ENCODE data around the gene C1orf232. TPM values are rescaled to one million over a fixed set of nuclear protein-coding genes. Genes with fewer than 3 reads are reported as not detected.

Gene C1orf232
- total and polyA plus RNA-seq, 2 of the 13 experiments (the other 11 are each of a cell fraction or from before 2014, with no cell fraction given): not detected

DNA sequence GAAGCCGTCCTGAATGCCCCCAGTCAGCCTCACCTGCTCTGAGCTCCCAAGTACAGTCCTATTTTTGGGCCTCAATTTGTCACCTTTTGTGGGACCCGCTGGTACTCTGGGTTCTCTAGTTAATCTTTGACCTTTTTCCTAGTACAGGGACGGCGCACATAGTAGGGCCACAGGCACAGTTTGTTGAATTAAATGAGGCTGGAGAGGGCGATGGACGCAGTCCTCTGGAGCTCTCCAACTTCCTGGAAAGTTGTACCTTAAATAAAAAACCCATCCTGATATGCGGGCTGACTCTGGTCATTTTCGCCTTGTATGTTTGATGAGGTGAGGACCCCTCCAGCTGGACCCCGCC is 5.1 kb downstream of the C1orf232 start:
- Histone ChIP-seq H3K36me3 (replicated peaks in 1 of 2; ENCODE audit: control insufficient read depth in 1 of 2, insufficient read depth in 2 of 2, low read length in 2 of 2) (no peaks in the 10 kb centered on the region), H3K27ac (ENCODE audit: extremely low read length, insufficient read depth, low read length) (no peak overlapping the region), H3K79me2 (ENCODE audit: insufficient read depth, low read length) (no peaks in the 10 kb centered on the region), H2AFZ (ENCODE audit: low read length) (no peak overlapping the region), H4K20me1 (ENCODE audit: insufficient read depth, low read length) (no peaks in the 10 kb centered on the region), H3K4me3 (replicated peaks in 1 of 3; ENCODE audit: insufficient read depth in 1 of 3, low read depth in 2 of 3, low read length in 3 of 3) (peak overlapping the region; percentile 50 to 76 (median 64); a peak in 5 of 6 replicates), H3K9ac (ENCODE audit: insufficient read depth, low read depth, low read length) (no peak overlapping the region), H3K4me2 (ENCODE audit: low read depth, low read length) (peak overlapping the region; percentile 89), H3K27me3 (ENCODE audit: control insufficient read depth in 1 of 2, insufficient read depth in 2 of 2, low read length in 2 of 2) (peaks cover 10 to 55% of the 10 kb centered on the region in 2 experiments; a peak in 4 of 5 replicates), H3K9me3 (ENCODE audit: low read length) (no peaks in the 10 kb centered on the region), H3K4me1 (ENCODE audit: insufficient read depth, low read length) (peaks cover 33% of the 10 kb centered on the region)
- CTCF ChIA-PET (ENCODE audit: low intra/inter-chr PET ratio, low total read pairs): interaction anchor here (1.7 to 2.0 kb wide), 2 partner anchors 58 to 70 kb away, joined by 6 to 11 read pairs; partner anchors contain the start of gene CEP85
- in situ Hi-C loops (cut with HindIII; ENCODE audit: extremely low pct_ligation_motif_present, low pct_unique_long_range_greater_than_20kb) (loop anchor here (10.0 kb wide), 1 partner anchor 269 kb away; no protein-coding TSS in a partner anchor), intact Hi-C loops (cut with micrococcal nuclease; ENCODE audit: unreplicated experiment) (loop anchor here (5.0 kb wide), 2 partner anchors 51 to 126 kb away; partner anchors contain the start of gene PDIK1L)
- whole genome bisulfite sequencing (ENCODE audit: low lambda C conversion rate): 71% methylated on average over 6 of the region's 9 CpGs
- no peak for FAIRE-seq
- no TSS peak for BruUV-seq (replicated peaks)
- no peak for DNase-seq (ENCODE audit: low spot score)
- POLR2A ChIA-PET: interaction anchor here (0.6 kb wide), 1 partner anchor 148 kb away, joined by 3 read pairs; no protein-coding TSS in a partner anchor
- ATAC-seq: no peak
- TF ChIP-seq ZKSCAN1 (IDR thresholded peaks at IDR 0.05; ENCODE audit: low read length): peak; percentile 94
- TF ChIP-seq ZNF260 (CRISPR knock-in tag; IDR thresholded peaks at IDR 0.05; ENCODE audit: borderline replicate concordance, low read depth): no peak

DNA sequence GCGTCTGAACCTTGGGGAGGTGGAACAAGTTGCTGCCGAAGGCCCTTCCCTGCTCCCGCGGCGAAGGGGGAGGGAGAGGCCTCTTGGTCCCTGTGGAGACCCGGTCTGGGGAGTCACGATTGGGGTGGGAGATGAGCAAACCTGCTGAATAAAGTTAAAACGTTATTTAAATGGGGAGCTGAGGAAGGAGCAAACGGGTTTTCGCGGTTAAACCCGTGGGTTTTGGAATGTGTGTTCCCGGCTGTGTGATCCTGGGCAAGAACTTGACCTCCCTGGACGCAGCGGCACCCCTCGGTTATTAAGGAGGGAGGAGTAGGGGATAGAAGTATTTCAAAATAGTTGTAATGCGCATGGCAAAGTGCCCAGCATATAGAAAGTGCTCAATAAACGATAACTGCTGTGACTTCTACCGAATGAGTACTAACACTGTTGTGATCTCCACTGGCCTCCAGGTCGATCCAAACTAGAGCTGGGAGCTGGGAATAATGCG is 6.5 kb downstream of the C1orf232 start:
- ChIA-PET POLR2A (no interaction called here), CTCF (ENCODE audit: low intra/inter-chr PET ratio, low total read pairs) (no interaction called here)
- ATAC-seq: no peak
- intact Hi-C loops (cut with micrococcal nuclease; ENCODE audit: unreplicated experiment): loop anchor here (5.0 kb wide), 2 partner anchors 50 to 125 kb away; partner anchors contain the start of gene PDIK1L
- Histone ChIP-seq H3K4me1 (ENCODE audit: insufficient read depth, low read length) (peaks cover 43% of the 10 kb centered on the region), H3K27me3 (ENCODE audit: control insufficient read depth in 1 of 2, insufficient read depth in 2 of 2, low read length in 2 of 2) (peaks cover 10 to 65% of the 10 kb centered on the region in 2 experiments; a peak in 4 of 5 replicates), H4K20me1 (ENCODE audit: insufficient read depth, low read length) (no peaks in the 10 kb centered on the region), H3K4me2 (ENCODE audit: low read depth, low read length) (peak overlapping the region; percentile 78), H3K27ac (ENCODE audit: extremely low read length, insufficient read depth, low read length) (no peak overlapping the region), H3K9me3 (ENCODE audit: low read length) (no peaks in the 10 kb centered on the region), H3K9ac (ENCODE audit: insufficient read depth, low read depth, low read length) (no peak overlapping the region), H3K79me2 (ENCODE audit: insufficient read depth, low read length) (no peaks in the 10 kb centered on the region), H2AFZ (ENCODE audit: low read length) (no peak overlapping the region), H3K36me3 (replicated peaks in 1 of 2; ENCODE audit: control insufficient read depth in 1 of 2, insufficient read depth in 2 of 2, low read length in 2 of 2) (no peaks in the 10 kb centered on the region), H3K4me3 (replicated peaks in 1 of 3; ENCODE audit: insufficient read depth in 1 of 3, low read depth in 2 of 3, low read length in 3 of 3) (peak overlapping the region; percentile 42 to 76 (median 47); a peak in 5 of 6 replicates)
- in situ Hi-C loops (cut with HindIII; ENCODE audit: extremely low pct_ligation_motif_present, low pct_unique_long_range_greater_than_20kb): loop anchor here (10.0 kb wide), 1 partner anchor 267 kb away; no protein-coding TSS in a partner anchor
- no peak for DNase-seq (ENCODE audit: low spot score)
- WGBS (ENCODE audit: low lambda C conversion rate): 14% methylated on average over 21 of the region's 21 CpGs
- no TSS peak for BruUV-seq (replicated peaks)
- no peak for TF ChIP-seq GZF1 (CRISPR knock-in tag; IDR thresholded peaks at IDR 0.05)
- TF ChIP-seq REL (CRISPR knock-in tag; conservative IDR thresholded peaks at IDR 0.05): 0 out of 2 replicates have a peak, but pooled peaks have one; percentile 54
- FAIRE-seq: no peak

Data from HepG2 (cell line).